Breast epithelium (tissue), 3 donors: ENCODE data around the gene DGKB.

Experiments used
- POLR2A ChIP-seq: fragments of 450-650 bp; IDR thresholded peaks from one replicate; pipeline ENCODE4 v1.6.1; 2016; ENCODE audit warnings: antibody characterized with exemption, mild to moderate bottlenecking, moderate library complexity
- POLR2AphosphoS5 ChIP-seq, 3 donors: sonication (generic); formaldehyde crosslinking; IDR thresholded peaks; one replicate each; pipeline ENCODE4 v1.6.1; 2017; ENCODE audit warnings: antibody characterized with exemption in 3 of 3
- TF ChIP-seq, protein P1 (sequence below), 3 donors: fragments of 450-650 bp; IDR thresholded peaks; one replicate each; pipeline ENCODE4 v1.5.1; 2016 to 2017; ENCODE audit warnings: antibody characterized with exemption in 3 of 3, mild to moderate bottlenecking in 3 of 3, moderate library complexity in 3 of 3

- TF ChIP-seq, protein P1, sequence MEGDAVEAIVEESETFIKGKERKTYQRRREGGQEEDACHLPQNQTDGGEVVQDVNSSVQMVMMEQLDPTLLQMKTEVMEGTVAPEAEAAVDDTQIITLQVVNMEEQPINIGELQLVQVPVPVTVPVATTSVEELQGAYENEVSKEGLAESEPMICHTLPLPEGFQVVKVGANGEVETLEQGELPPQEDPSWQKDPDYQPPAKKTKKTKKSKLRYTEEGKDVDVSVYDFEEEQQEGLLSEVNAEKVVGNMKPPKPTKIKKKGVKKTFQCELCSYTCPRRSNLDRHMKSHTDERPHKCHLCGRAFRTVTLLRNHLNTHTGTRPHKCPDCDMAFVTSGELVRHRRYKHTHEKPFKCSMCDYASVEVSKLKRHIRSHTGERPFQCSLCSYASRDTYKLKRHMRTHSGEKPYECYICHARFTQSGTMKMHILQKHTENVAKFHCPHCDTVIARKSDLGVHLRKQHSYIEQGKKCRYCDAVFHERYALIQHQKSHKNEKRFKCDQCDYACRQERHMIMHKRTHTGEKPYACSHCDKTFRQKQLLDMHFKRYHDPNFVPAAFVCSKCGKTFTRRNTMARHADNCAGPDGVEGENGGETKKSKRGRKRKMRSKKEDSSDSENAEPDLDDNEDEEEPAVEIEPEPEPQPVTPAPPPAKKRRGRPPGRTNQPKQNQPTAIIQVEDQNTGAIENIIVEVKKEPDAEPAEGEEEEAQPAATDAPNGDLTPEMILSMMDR (IDR thresholded peaks at IDR 0.05): no peak
- TF ChIP-seq POLR2A (no peak), POLR2AphosphoS5 (IDR thresholded peaks at IDR 0.05) (no peak)
Observed at GRCh38 chr7:14478834-14479510, 423.6 kb downstream of the DGKB start.
